RWPE2 (cell line): ENCODE data around the gene NKAIN2.
"Not testable (repeated sequence)": the region's sequence is repeated elsewhere in the genome, so short reads cannot be mapped to it uniquely, and the experiment has no call there.

Source experiments
- ATAC-seq: fragments of 200-7000 bp; cut with Tn5 transposase; 3 replicates; pipeline ENCODE4 v1.9.1; 2021; ENCODE audit warnings: low read depth
- DNase-seq: peaks from one replicate; pipeline ENCODE4 v3.0.0-alpha.2; 2020; ENCODE audit warnings: low spot score
- H3K27ac ChIP-seq: fragments of 450-650 bp; 2 replicates; pipeline ENCODE4 v1.5.1; 2017; ENCODE audit warnings: mild to moderate bottlenecking; ENCODE audit not compliant: poor library complexity, severe bottlenecking
- H3K27me3 ChIP-seq: fragments of 250-450 bp; sonication (Bioruptor Pico); 2 replicates; pipeline ENCODE4 v1.5.1; 2021; ENCODE audit warnings: mild to moderate bottlenecking, moderate library complexity; ENCODE audit not compliant: insufficient read depth, poor library complexity, severe bottlenecking
- H3K36me3 ChIP-seq: fragments of 250-450 bp; sonication (Bioruptor Pico); 2 replicates; pipeline ENCODE4 v1.5.1; 2020; ENCODE audit warnings: low read depth, mild to moderate bottlenecking, moderate library complexity
- H3K4me1 ChIP-seq: fragments of 250-450 bp; sonication (Bioruptor Pico); 2 replicates; pipeline ENCODE4 v1.5.1; 2021; ENCODE audit warnings: mild to moderate bottlenecking, moderate library complexity; ENCODE audit not compliant: insufficient read depth, poor library complexity, severe bottlenecking
- H3K4me3 ChIP-seq: fragments of 250-450 bp; sonication (Bioruptor Pico); 2 replicates; pipeline ENCODE4 v1.5.1; 2021; ENCODE audit warnings: mild to moderate bottlenecking, moderate library complexity; ENCODE audit not compliant: severe bottlenecking
- H3K9me3 ChIP-seq: fragments of 250-450 bp; sonication (Bioruptor Pico); 2 replicates; pipeline ENCODE4 v1.5.1; 2021; ENCODE audit warnings: mild to moderate bottlenecking, moderate library complexity; ENCODE audit not compliant: severe bottlenecking
- CTCF ChIP-seq: fragments of 450-650 bp; IDR thresholded peaks from one replicate; pipeline ENCODE4 v1.5.1; 2017; ENCODE audit warnings: mild to moderate bottlenecking, moderate library complexity; ENCODE audit not compliant: poor library complexity, severe bottlenecking

Gene NKAIN2

DNA sequence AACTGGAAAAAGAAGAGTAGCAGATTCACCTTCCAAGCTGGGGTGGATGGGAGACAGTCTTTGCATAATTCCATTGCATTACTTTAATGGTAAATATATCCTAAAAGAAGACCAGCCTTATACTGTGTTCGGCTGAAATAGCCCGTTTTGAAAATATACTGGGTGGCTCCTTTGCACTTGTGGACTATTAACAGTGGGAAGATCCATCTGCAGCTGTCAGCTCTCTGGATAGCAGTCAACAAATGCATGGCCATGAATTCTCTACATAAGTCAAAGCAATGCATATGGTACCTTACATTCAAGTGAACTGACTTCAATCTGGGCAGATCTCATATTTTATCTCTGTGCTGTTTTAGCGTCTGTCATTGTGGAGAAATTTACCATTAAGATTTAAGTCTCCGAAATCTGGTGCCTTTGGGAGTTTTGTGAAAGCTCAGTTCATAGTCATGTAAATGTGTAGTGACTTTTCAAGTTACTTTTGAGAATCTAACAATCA is 758.0 kb downstream of the NKAIN2 start:
- Histone ChIP-seq H3K27ac (no peak overlapping the region), H3K4me1 (no peaks in the 10 kb centered on the region), H3K9me3 (no peaks in the 10 kb centered on the region), H3K27me3 (no peaks in the 10 kb centered on the region), H3K36me3 (no peaks in the 10 kb centered on the region), H3K4me3 (no peak overlapping the region)
- ATAC-seq (no peak), DNase-seq (no peak)
- no peak for TF ChIP-seq CTCF

- not testable (repeated sequence) for H3K4me1 ChIP-seq, H3K4me3 ChIP-seq, H3K27ac ChIP-seq, H3K9me3 ChIP-seq, DNase-seq, H3K36me3 ChIP-seq, H3K27me3 ChIP-seq, ATAC-seq
These were observed 760.5 kb downstream of the NKAIN2 start for GRCh38 chr6:124564125-124564524.

DNA sequence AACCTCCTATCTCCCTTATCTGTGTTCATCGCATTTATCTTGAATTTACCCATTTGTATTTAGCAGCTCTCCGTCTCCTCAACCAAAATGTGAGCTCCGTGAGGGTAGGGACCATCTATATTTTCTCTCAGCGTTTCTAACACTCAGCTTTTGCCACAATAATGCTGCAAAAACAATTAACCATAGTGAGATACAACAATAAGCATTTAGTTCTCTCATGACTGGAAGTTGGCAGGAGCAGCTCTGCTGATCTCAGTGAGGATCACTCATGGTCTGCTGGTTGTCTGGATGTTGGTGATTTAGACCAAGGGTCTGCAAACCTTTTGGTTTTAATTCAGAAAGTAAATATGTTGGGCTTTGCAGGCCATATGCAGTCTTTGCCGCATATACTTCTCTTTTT is 763.7 kb downstream of the NKAIN2 start:
- no peak for TF ChIP-seq CTCF
- ATAC-seq (no peak), DNase-seq (no peak)
- Histone ChIP-seq H3K9me3 (no peaks in the 10 kb centered on the region), H3K4me1 (no peaks in the 10 kb centered on the region), H3K27ac (no peak overlapping the region), H3K27me3 (no peaks in the 10 kb centered on the region), H3K36me3 (no peaks in the 10 kb centered on the region), H3K4me3 (no peak overlapping the region)

- ATAC-seq (no peak), DNase-seq (no peak)
- Histone ChIP-seq H3K27ac (no peak overlapping the region), H3K36me3 (no peaks in the 10 kb centered on the region), H3K4me1 (no peaks in the 10 kb centered on the region), H3K9me3 (peaks cover 2% of the 10 kb centered on the region), H3K4me3 (no peak overlapping the region), H3K27me3 (no peaks in the 10 kb centered on the region)
- TF ChIP-seq CTCF, result no peak
These were observed 770.3 kb downstream of the NKAIN2 start for GRCh38 chr6:124573953-124574352.

DNA sequence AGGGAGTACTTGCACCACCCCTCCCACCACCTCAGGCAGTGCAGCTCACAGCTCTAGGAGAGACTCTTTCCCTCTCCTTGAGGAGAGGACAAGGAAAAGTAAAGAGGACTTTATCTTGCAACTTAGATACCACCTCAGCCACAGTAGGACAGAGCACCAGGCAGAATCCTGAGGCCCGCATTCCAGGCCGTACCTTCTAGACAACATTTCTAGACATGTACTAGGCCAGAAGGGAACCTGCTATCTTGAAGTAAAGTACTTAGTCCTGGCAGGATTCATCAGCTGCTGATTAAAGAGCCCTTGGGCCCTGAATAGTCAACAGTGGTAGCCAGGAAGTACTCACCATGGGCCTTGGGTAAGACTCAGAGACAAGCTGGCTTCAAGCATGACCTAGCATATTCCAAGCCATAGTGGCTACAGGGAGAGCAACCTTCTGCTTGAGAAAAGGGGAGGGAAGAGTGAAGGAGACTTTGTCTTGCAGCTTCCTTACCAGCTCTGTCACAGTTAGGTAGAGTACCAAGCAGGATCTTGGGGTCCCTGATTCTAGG is 774.1 kb downstream of the NKAIN2 start:
- Histone ChIP-seq H3K27me3 (no peaks in the 10 kb centered on the region), H3K36me3 (no peaks in the 10 kb centered on the region), H3K4me3 (no peak overlapping the region), H3K4me1 (no peaks in the 10 kb centered on the region), H3K9me3 (peaks cover 2% of the 10 kb centered on the region), H3K27ac (no peak overlapping the region)
- no peak for TF ChIP-seq CTCF
- ATAC-seq (no peak), DNase-seq (no peak)
